ENCODE data around the gene TMEM115.
"Not testable (repeated sequence)": the region's sequence is repeated elsewhere in the genome, so short reads cannot be mapped to it uniquely, and the experiment has no call there.

TMEM115 gene

DNA sequence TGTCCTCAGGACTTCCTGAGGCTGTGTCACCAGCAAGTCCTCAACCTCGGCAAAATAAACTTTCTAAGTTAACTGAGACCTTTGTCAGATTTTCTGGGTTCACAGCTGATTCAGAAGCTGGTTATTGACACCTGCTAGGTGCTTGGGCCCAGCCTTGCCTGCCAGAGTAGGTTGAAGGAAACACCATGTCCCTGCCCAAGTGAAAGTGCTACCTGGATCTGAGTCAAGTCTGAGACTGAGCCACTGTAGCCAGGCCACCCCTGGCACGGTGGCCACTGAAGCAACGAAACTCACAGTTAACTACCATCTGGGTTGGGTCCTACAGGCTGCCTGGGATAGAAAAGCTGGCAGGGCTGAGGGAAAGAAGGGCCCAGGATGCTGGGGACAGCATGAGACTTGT, 45.0 kb downstream of the TMEM115 start:
- DNase-seq, result no peak

DNA sequence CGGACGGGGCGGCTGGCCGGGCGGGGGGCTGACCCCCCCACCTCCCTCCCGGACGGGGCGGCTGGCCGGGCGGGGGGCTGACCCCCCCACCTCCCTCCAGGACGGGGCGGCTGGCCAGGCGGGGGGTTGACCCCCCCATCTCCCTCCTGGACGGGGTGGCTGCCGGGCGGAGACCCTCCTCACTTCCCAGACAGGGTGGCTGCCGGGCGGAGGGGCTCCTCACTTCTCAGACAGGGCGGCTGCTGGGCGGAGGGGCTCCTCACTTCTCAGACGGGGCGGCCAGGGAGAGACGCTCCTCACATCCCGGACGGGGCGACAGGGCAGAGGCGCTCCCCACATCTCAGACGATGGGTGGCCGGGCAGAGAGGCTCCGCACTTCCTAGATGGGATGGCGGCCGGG, 47.3 kb downstream of the TMEM115 start:
- not testable (repeated sequence) for DNase-seq
